Trophoblast cell (in vitro differentiated cells and primary cell): ENCODE results near the gene SARS1.
"Not testable (repeated sequence)": the region's sequence is repeated elsewhere in the genome, so short reads cannot be mapped to it uniquely, and the experiment has no call there.

Experiments used
- DNase-seq, 2 donors: peaks; one replicate each; pipeline ENCODE4 v3.0.0-alpha.2; 2016
- H2AFZ ChIP-seq: 2 replicates; pipeline ENCODE4 v1.6.1; 2013; ENCODE audit warnings: low read length, moderate library complexity, mild to moderate bottlenecking; ENCODE audit not compliant: insufficient read depth, poor library complexity
- H2AK5ac ChIP-seq: 2 replicates; pipeline ENCODE4 v1.6.1; 2013; ENCODE audit warnings: mild to moderate bottlenecking, low read length
- H2BK120ac ChIP-seq: 2 replicates; pipeline ENCODE4 v1.6.1; 2013; ENCODE audit warnings: low read length, mild to moderate bottlenecking, moderate library complexity; ENCODE audit not compliant: insufficient read depth, poor library complexity
- H2BK12ac ChIP-seq: 2 replicates; pipeline ENCODE4 v1.6.1; 2013; ENCODE audit warnings: mild to moderate bottlenecking, low read length, moderate library complexity
- H2BK5ac ChIP-seq: 2 replicates; pipeline ENCODE4 v1.6.1; 2013; ENCODE audit warnings: low read length, low read depth, moderate library complexity, mild to moderate bottlenecking; ENCODE audit not compliant: poor library complexity
- H3K14ac ChIP-seq: 2 replicates; pipeline ENCODE4 v1.6.1; 2013; ENCODE audit warnings: mild to moderate bottlenecking, low read length
- H3K18ac ChIP-seq: 2 replicates; pipeline ENCODE4 v1.6.1; 2013; ENCODE audit warnings: mild to moderate bottlenecking, low read length
- H3K23ac ChIP-seq: 2 replicates; pipeline ENCODE4 v1.6.1; 2013; ENCODE audit warnings: low read length
- H3K27ac ChIP-seq: 2 replicates; pipeline ENCODE4 v1.5.1; 2013; ENCODE audit warnings: low read depth, mild to moderate bottlenecking, inconsistent platforms, low read length, moderate library complexity
- H3K27me3 ChIP-seq: 2 replicates; pipeline ENCODE4 v1.6.1; 2013; ENCODE audit warnings: inconsistent platforms, mild to moderate bottlenecking, low read length, moderate library complexity; ENCODE audit not compliant: insufficient read depth
- H3K36me3 ChIP-seq, 2 experiments: 1 replicate in 1 of 2; 2 replicates in 1 of 2; pipeline ENCODE4 v1.6.1; 2013; ENCODE audit warnings: low read length in 2 of 2, mild to moderate bottlenecking in 2 of 2, moderate library complexity in 1 of 2; ENCODE audit not compliant: insufficient read depth in 2 of 2, control insufficient read depth in 1 of 2
- H3K4ac ChIP-seq: 2 replicates; pipeline ENCODE4 v1.6.1; 2013; ENCODE audit warnings: low read depth, mild to moderate bottlenecking, low read length, moderate library complexity
- H3K4me1 ChIP-seq, 2 experiments: 1 replicate in 1 of 2; 2 replicates in 1 of 2; pipeline ENCODE4 v1.6.1; 2013; ENCODE audit warnings: low read length in 2 of 2, mild to moderate bottlenecking in 2 of 2, moderate library complexity in 1 of 2; ENCODE audit not compliant: insufficient read depth in 2 of 2, control insufficient read depth in 1 of 2
- H3K4me2 ChIP-seq: 2 replicates; pipeline ENCODE4 v1.6.1; 2013; ENCODE audit warnings: inconsistent platforms, mild to moderate bottlenecking, low read length, moderate library complexity
- H3K4me3 ChIP-seq: 2 replicates; pipeline ENCODE4 v1.5.1; 2013; ENCODE audit warnings: mild to moderate bottlenecking, low read depth, low read length, inconsistent platforms
- H3K79me1 ChIP-seq: one replicate; pipeline ENCODE4 v1.6.1; 2013; ENCODE audit warnings: low read length
- H3K79me2 ChIP-seq: 2 replicates; pipeline ENCODE4 v1.6.1; 2013; ENCODE audit warnings: low read length, mild to moderate bottlenecking; ENCODE audit not compliant: control insufficient read depth, insufficient read depth, poor library complexity
- H3K9ac ChIP-seq: 2 replicates; pipeline ENCODE4 v1.6.1; 2013; ENCODE audit warnings: mild to moderate bottlenecking, low read length
- H3K9me3 ChIP-seq: 2 replicates; pipeline ENCODE4 v1.6.1; 2013; ENCODE audit warnings: low read depth, mild to moderate bottlenecking, control low read depth, inconsistent platforms, low read length; ENCODE audit not compliant: insufficient read depth
- H4K12ac ChIP-seq: 2 replicates; pipeline ENCODE4 v1.6.1; 2013; ENCODE audit warnings: low read depth, mild to moderate bottlenecking, low read length, moderate library complexity
- H4K8ac ChIP-seq: 2 replicates; pipeline ENCODE4 v1.6.1; 2013; ENCODE audit warnings: low read depth, mild to moderate bottlenecking, low read length, moderate library complexity
- H4K91ac ChIP-seq: one replicate; pipeline ENCODE4 v1.6.1; 2013; ENCODE audit warnings: low read depth, mild to moderate bottlenecking, low read length, moderate library complexity
- WGBS: extraction: QIAGEN DNeasy Blood & Tissue Kit; methylation state at CpG from one replicate; pipeline ENCODE4 v1.1.7; 2013; ENCODE audit warnings: missing lambda C conversion rate; ENCODE audit not compliant: insufficient read length, insufficient coverage; ENCODE audit errors: extremely low coverage; 5-methylcytosine and 5-hydroxymethylcytosine counted together

The SARS1 gene

GRCh38 chr1:109171646-109172045 is 42.1 kb upstream of the SARS1 start:
- Histone ChIP-seq H3K27ac (no peak overlapping the region), H4K91ac (no peak overlapping the region), H3K36me3 (no peaks in the 10 kb centered on the region), H3K4me1 (peaks cover 3 to 5% of the 10 kb centered on the region in 2 experiments), H3K14ac (no peak overlapping the region), H3K9ac (no peak overlapping the region), H3K79me2 (no peaks in the 10 kb centered on the region), H3K4me2 (no peak overlapping the region), H3K4me3 (no peak overlapping the region), H2BK5ac (no peak overlapping the region), H2AFZ (no peak overlapping the region), H3K79me1 (peaks cover 3% of the 10 kb centered on the region), H2BK12ac (no peak overlapping the region), H4K12ac (no peak overlapping the region), H3K18ac (no peak overlapping the region), H2BK120ac (no peak overlapping the region), H2AK5ac (no peak overlapping the region), H3K9me3 (no peaks in the 10 kb centered on the region), H3K4ac (no peak overlapping the region), H4K8ac (no peak overlapping the region), H3K23ac (no peak overlapping the region), H3K27me3 (no peaks in the 10 kb centered on the region)
- DNase-seq, result no peak
- WGBS, result no CpG with 5 or more reads among the region's 10 CpGs

- H3K4me3 ChIP-seq, H4K91ac ChIP-seq, H4K8ac ChIP-seq, H2AK5ac ChIP-seq, H2BK120ac ChIP-seq, H3K14ac ChIP-seq, H3K18ac ChIP-seq, H3K4ac ChIP-seq, H3K79me1 ChIP-seq, H2BK5ac ChIP-seq, H3K9me3 ChIP-seq, H4K12ac ChIP-seq, H2AFZ ChIP-seq, DNase-seq, H3K4me1 ChIP-seq, H3K36me3 ChIP-seq, H2BK12ac ChIP-seq, H3K27me3 ChIP-seq, H3K79me2 ChIP-seq, H3K27ac ChIP-seq, H3K23ac ChIP-seq, H3K4me2 ChIP-seq, H3K9ac ChIP-seq: not testable (repeated sequence)
- no CpG with 5 or more reads among the region's 1 CpG for WGBS
These were observed 37.4 kb upstream of the SARS1 start for GRCh38 chr1:109176349-109176748.

- H2BK12ac ChIP-seq, H3K9ac ChIP-seq, H3K79me2 ChIP-seq, H3K36me3 ChIP-seq, DNase-seq, H3K4me2 ChIP-seq, H3K14ac ChIP-seq, H3K27me3 ChIP-seq, H3K18ac ChIP-seq, H2BK5ac ChIP-seq, H3K9me3 ChIP-seq, H4K91ac ChIP-seq, H3K4me1 ChIP-seq, H3K4ac ChIP-seq, H2AFZ ChIP-seq, H4K12ac ChIP-seq, H4K8ac ChIP-seq, H2BK120ac ChIP-seq, H3K23ac ChIP-seq, H3K27ac ChIP-seq, H3K4me3 ChIP-seq, H2AK5ac ChIP-seq, H3K79me1 ChIP-seq: not testable (repeated sequence)
- WGBS, result no CpG with 5 or more reads among the region's 3 CpGs
These were observed 33.0 kb upstream of the SARS1 start for GRCh38 chr1:109180715-109181084.

- no peak overlapping the region for H2AFZ ChIP-seq
These were observed 32.5 kb upstream of the SARS1 start for GRCh38 chr1:109181085-109181806.

More at GRCh38 chr1:109181085-109181806, 32.5 kb upstream of the SARS1 start:
- Histone ChIP-seq H3K4me2 (no peak overlapping the region), H3K4ac (no peak overlapping the region), H3K9me3 (no peaks in the 10 kb centered on the region), H3K79me1 (no peaks in the 10 kb centered on the region), H3K4me1 (peaks cover 0 to 3% of the 10 kb centered on the region in 2 experiments), H4K91ac (no peak overlapping the region), H3K27me3 (no peaks in the 10 kb centered on the region), H2BK5ac (no peak overlapping the region), H3K9ac (no peak overlapping the region), H3K79me2 (no peaks in the 10 kb centered on the region), H3K27ac (no peak overlapping the region), H4K8ac (no peak overlapping the region), H4K12ac (no peak overlapping the region), H2AK5ac (no peak overlapping the region), H2BK12ac (no peak overlapping the region), H3K4me3 (no peak overlapping the region), H3K14ac (no peak overlapping the region), H3K36me3 (no peaks in the 10 kb centered on the region), H2BK120ac (no peak overlapping the region), H3K23ac (no peak overlapping the region), H3K18ac (no peak overlapping the region)
- DNase-seq, result no peak
- no CpG with 5 or more reads among the region's 4 CpGs for WGBS
